ENCODE results near the gene FBLN2. TPM values are rescaled to one million over a fixed set of nuclear protein-coding genes. Genes with fewer than 3 reads are reported as not detected.

Gene FBLN2
- total RNA-seq, 1 experiment from 2014 or later: 36.7 TPM

- CTCF ChIA-PET: no interaction called here
These were observed 111.3 kb downstream of the FBLN2 start for GRCh38 chr3:13660042-13660874.

GRCh38 chr3:13661121-13661520 lies 112.2 kb downstream of the FBLN2 start:
- H3K27me3 ChIP-seq (replicated peaks; ENCODE audit: control insufficient read depth, insufficient read depth, low read length): no peaks in the 10 kb centered on the region
- H3K4me3 ChIP-seq (ENCODE audit: low read depth, low read length): no peak overlapping the region
- no peak for TF ChIP-seq CTCF (IDR thresholded peaks at IDR 0.05; ENCODE audit: insufficient read depth in 1 of 2, low read depth in 1 of 2, low read length in 1 of 2, severe bottlenecking in 1 of 2, unreplicated experiment in 1 of 2)
- no peak for DNase-seq
- ChIA-PET POLR2A (no interaction called here), CTCF (no interaction called here)
- H3K9me3 ChIP-seq: no peaks in the 10 kb centered on the region
- Mint-ChIP-seq H3K27ac (ENCODE audit: unreplicated experiment) (no peak overlapping the region), H3K27me3 (ENCODE audit: insufficient read depth, unreplicated experiment) (peaks cover 2% of the 10 kb centered on the region), H3K9me3 (ENCODE audit: unreplicated experiment) (no peaks in the 10 kb centered on the region), H3K4me3 (ENCODE audit: unreplicated experiment) (no peak overlapping the region), H3K36me3 (ENCODE audit: insufficient read depth, unreplicated experiment) (no peaks in the 10 kb centered on the region), H3K4me1 (ENCODE audit: low read depth, unreplicated experiment) (peaks cover 7% of the 10 kb centered on the region)
- no peaks in the 10 kb centered on the region for H3K36me3 ChIP-seq (ENCODE audit: control insufficient read depth, insufficient read depth, low read length)
- BruUV-seq (replicated peaks): no TSS peak
- intact Hi-C loops (cut with micrococcal nuclease; ENCODE audit: unreplicated experiment): no loop called here
- H3K4me1 ChIP-seq: no peaks in the 10 kb centered on the region

More at GRCh38 chr3:13660042-13660874, 111.3 kb downstream of the FBLN2 start:
- H3K27ac Mint-ChIP-seq (ENCODE audit: unreplicated experiment): no peak overlapping the region
- DNase-seq: no peak
- H3K27me3 Mint-ChIP-seq (ENCODE audit: insufficient read depth, unreplicated experiment): peaks cover 2% of the 10 kb centered on the region
- Histone ChIP-seq H3K9me3 (no peaks in the 10 kb centered on the region), H3K27me3 (replicated peaks; ENCODE audit: control insufficient read depth, insufficient read depth, low read length) (no peaks in the 10 kb centered on the region), H3K4me3 (ENCODE audit: low read depth, low read length) (no peak overlapping the region), H3K4me1 (peaks cover 2% of the 10 kb centered on the region; the same call in 1 of the 2 replicates), H3K36me3 (ENCODE audit: control insufficient read depth, insufficient read depth, low read length) (no peaks in the 10 kb centered on the region)
- POLR2A ChIA-PET: no interaction called here
- peaks cover 7% of the 10 kb centered on the region for H3K4me1 Mint-ChIP-seq (ENCODE audit: low read depth, unreplicated experiment)
- H3K9me3 Mint-ChIP-seq (ENCODE audit: unreplicated experiment): no peaks in the 10 kb centered on the region
- no peaks in the 10 kb centered on the region for H3K36me3 Mint-ChIP-seq (ENCODE audit: insufficient read depth, unreplicated experiment)
- no peak for TF ChIP-seq CTCF (IDR thresholded peaks at IDR 0.05; ENCODE audit: insufficient read depth in 1 of 2, low read depth in 1 of 2, low read length in 1 of 2, severe bottlenecking in 1 of 2, unreplicated experiment in 1 of 2)
- BruUV-seq (replicated peaks): no TSS peak
- intact Hi-C loops (cut with micrococcal nuclease; ENCODE audit: unreplicated experiment): no loop called here
- H3K4me3 Mint-ChIP-seq (ENCODE audit: unreplicated experiment): no peak overlapping the region

- POLR2A ChIA-PET: no interaction called here
- H3K27ac Mint-ChIP-seq (ENCODE audit: unreplicated experiment): no peak overlapping the region
- peaks cover 2% of the 10 kb centered on the region for H3K27me3 Mint-ChIP-seq (ENCODE audit: insufficient read depth, unreplicated experiment)
- H3K4me1 Mint-ChIP-seq (ENCODE audit: low read depth, unreplicated experiment): peaks cover 6% of the 10 kb centered on the region
- H3K9me3 ChIP-seq: no peaks in the 10 kb centered on the region
- no peaks in the 10 kb centered on the region for H3K9me3 Mint-ChIP-seq (ENCODE audit: unreplicated experiment)
- no peak for DNase-seq
- no peaks in the 10 kb centered on the region for H3K36me3 ChIP-seq (ENCODE audit: control insufficient read depth, insufficient read depth, low read length)
- no peaks in the 10 kb centered on the region for H3K36me3 Mint-ChIP-seq (ENCODE audit: insufficient read depth, unreplicated experiment)
- H3K4me3 Mint-ChIP-seq (ENCODE audit: unreplicated experiment): no peak overlapping the region
- no peaks in the 10 kb centered on the region for H3K27me3 ChIP-seq (replicated peaks; ENCODE audit: control insufficient read depth, insufficient read depth, low read length)
- CTCF ChIA-PET: no interaction called here
- no peak overlapping the region for H3K4me3 ChIP-seq (ENCODE audit: low read depth, low read length)
- intact Hi-C loops (cut with micrococcal nuclease; ENCODE audit: unreplicated experiment): no loop called here
- no TSS peak for BruUV-seq (replicated peaks)
- H3K4me1 ChIP-seq: no peaks in the 10 kb centered on the region
- no peak for TF ChIP-seq CTCF (IDR thresholded peaks at IDR 0.05; ENCODE audit: insufficient read depth in 1 of 2, low read depth in 1 of 2, low read length in 1 of 2, severe bottlenecking in 1 of 2, unreplicated experiment in 1 of 2)
These were observed 113.4 kb downstream of the FBLN2 start for GRCh38 chr3:13662238-13662847.
